AG08396 (cell line): Measurements from ENCODE around the gene PLXNB2.
"Not testable (repeated sequence)": the region's sequence is repeated elsewhere in the genome, so short reads cannot be mapped to it uniquely, and the experiment has no call there.

Experiments
- DNase-seq: peaks from one replicate; pipeline ENCODE4 v3.0.0; 2012; ENCODE audit warnings: low spot score, mixed read lengths

Gene PLXNB2

DNA sequence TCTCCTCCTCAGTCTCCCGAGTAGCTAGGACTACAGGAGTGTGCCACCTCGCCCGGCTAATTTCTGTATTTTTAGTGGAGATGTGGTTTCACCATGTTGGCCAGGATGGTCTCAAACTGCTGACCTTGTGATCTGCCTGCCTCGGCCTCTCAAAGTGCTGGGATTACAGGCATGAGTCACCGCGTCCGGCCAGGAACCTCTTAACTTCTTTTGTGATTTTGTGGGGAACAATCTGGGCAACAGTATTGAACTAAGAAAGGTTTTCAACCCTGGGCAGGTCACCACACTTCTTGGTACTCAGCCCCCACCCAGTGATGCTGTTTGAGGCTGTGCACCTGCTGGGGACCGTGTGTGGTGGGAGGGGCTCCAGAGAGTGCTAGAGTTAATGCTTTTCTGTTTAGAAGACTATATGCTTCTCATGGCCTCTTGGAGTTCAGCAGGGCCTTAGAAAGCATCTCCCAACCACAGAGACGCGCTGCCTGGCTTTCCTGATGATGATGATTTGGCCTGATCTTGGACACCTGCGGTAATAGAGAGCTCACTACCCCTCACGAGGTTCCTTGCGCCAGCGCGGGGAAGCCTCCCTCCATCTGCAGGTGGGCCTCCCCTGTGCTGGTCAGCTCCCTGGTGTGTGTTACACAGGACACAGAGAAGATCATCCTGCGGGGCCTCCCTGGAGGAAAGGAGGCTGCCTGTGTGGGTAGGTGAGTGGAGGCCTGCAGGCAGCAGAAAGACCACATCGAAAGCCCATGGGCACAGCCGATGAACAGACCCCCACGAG is 18.2 kb upstream of the PLXNB2 start:
- no peak for DNase-seq

DNA sequence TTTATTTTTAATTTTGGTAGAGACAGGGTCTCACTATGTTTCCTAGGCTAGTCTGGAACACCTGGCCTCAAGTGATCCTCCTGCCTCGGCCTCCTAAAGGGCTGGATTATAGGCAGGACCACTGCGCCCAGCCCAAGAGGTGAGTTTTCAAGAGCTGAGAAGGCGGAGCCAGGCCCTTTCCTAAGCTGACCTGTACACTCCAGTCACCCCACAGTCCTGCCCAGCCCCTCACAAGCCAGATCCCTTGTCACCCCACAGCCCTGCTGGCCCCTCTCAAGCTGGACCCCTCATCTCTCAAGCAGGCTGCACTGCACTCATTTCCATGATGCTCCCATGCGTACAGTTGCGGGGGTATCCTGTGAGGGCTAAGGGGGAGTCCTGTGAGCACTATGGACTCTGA is 16.5 kb upstream of the PLXNB2 start:
- no peak for DNase-seq

DNA sequence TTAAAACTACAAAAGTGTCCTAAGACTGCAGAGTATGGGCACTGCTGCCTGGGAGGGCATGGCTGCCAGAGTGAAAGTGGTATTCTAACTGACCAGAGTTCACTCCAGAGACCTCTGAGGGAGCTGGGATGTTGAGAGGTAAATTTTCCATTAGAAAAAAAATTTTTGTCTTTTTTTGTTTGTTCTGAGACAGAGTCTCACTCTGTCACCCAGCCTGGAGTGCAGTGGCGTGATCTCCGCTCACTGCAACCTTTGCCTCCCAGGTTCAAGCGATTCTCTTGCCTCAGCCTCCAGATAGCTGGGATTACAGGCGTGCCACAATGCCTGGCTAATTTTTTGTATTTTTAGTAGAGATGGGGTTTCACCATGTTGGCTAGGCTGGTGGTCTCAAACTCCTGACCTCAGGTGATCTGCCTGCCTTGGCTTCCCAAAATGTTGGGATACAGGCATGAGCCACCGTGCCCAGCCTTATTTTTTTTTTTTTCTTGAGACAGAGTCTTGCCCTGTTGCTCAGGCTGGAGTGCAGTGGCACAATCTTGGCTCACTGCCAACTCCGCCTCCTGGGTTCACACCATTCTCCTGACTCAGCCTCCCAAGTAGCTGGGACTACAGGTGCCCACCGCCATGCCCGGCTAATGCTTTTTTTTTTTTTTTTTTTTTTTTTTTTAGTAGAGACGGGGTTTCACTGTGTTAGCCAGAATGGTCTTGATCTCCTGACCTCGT is 15.1 kb upstream of the PLXNB2 start:
- not testable (repeated sequence) for DNase-seq

DNA sequence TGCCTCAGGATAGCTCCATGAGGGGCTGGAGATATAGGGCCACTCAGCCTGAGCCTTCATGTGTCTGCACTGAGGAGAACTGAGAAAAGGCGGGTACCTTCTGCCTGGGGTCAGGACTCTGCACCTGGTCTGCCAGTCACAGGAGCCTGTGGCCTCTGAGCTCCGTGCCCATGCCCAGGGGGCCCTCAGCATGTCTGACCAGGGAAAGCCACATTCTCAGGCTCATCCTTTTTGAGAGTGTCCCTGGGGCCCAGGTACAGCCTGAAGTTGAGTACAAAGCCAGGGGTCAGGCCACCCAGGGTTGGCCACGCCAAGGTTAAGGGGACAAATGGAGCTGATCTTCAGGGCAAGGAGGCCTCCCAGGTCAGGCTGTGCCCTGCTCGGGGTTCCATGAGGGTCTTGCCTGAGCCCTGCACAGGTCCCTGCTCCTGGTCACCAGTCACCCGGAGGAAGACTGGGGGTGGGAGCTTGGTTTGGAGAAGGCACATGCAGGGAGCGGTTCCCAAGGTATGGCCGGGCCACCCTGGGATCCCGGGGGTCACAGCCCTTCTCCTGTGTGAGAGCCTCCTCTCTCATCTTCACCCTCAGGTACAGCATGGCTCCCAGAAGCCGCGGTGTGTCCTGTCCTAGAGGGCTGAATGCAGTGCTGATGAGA is 13.4 kb upstream of the PLXNB2 start:
- no peak for DNase-seq

DNA sequence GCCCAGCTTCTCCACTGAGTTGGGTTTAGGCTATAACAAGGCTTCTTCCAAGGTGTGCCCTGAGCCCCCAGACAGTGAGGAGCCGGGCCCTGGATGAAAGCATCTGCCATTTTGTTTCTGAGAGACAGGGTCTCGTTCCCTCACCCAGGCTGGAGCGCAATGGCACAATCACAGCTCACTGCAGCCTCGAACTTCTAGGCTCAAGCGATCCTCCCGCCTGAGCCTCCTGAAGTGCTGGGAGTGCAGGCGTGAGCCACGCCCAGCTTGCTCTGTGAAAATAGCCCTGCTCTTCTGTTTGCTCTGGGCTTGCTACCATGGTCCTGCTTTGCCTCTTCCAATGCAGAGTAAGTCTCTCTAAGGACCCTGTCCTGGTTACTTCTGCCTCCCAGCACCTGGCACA is 12.7 kb upstream of the PLXNB2 start:
- no peak for DNase-seq

DNA sequence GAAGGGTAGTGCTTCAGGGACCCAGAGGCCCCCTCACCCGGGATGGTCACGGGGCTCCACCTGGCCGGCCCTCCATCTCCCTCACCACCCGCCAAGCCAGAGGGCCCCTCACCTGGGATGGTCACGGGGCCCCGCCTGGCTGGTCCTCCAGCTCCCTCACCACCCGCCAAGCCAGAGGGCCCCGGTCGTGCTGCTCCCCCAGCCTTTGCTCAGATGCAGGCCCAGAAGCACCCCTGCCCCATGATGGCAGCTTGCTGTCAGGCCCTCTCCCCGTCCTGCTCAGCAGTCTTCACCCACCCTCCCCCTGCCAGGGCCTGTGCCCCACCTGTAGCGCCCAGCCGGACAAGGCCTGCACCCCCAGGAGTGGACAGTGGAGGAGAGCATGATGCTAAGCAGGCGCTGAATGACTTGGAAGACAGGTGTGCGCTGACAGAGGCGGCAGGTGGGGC is 12.1 kb upstream of the PLXNB2 start:
- no peak for DNase-seq

DNA sequence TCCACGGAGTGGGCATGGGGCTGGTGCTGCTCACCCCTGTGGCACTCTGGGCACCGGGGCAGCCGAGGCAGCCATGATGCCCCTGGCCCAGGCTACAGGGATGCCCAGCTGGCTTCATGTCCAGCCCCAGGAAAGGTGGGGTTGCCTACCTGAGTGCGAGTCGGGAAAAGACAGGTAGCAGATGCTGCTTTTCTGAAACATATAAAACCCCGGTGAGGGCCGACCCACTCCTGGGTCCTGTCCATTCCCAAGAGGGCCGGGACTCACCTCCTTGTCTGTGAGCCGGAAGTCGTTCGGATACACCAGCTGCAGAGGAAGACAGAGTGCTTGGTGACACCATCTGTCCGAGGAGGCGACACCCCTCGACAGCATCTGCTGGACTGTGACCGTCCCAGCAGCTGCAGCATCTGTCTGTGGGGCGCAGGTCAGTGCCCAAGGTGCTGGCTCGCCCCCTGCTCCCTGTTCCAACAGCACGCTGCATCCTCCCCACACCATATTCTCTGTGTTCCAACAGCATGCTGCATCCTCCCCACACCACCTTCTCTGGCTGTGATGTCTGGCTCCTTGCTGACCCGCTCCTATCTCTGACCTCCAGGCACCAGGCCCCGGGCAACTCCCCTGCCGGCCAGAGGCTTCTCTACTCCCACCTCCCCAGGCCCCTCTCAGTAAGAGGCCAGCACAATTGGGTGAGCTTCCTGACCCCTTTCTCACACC is 11.4 kb upstream of the PLXNB2 start:
- no peak for DNase-seq

DNA sequence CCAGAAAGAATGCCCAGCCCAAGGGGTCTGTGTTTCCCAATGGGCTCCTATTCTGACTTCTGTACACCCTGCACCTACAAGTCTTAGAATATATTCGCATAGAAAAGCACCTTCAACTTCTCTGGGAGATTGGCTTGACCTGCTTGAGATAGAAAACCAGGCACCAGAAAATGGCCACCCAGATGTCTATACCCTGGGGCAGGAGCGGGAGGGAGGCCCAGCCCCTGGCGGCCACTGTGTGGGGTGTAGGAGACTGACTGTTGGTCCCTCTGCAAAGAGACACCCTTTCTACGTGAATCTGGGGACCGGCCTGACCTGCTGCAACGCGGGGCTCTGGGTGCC is 10.9 kb upstream of the PLXNB2 start:
- DNase-seq = no peak

DNA sequence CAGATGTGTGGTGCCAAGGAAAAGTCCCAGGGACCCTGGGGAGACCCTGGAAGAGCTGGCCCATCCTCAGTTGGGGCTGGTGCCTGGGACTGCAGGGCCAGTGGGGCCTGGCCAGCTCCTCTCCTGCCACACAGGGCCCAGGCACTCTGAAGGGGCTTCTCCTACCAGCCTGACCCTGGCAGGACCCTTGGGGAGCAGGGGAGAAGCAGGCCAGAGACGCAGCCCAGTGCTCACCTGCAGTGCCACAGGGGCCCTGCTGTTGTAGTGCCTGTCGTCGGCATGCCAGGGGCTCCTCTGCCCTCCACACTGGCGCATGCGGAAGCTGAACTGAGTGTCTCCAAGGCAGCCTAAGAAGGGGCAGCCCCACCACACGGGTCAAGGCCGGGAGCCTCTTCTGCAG is 10.2 kb upstream of the PLXNB2 start:
- no peak for DNase-seq

DNA sequence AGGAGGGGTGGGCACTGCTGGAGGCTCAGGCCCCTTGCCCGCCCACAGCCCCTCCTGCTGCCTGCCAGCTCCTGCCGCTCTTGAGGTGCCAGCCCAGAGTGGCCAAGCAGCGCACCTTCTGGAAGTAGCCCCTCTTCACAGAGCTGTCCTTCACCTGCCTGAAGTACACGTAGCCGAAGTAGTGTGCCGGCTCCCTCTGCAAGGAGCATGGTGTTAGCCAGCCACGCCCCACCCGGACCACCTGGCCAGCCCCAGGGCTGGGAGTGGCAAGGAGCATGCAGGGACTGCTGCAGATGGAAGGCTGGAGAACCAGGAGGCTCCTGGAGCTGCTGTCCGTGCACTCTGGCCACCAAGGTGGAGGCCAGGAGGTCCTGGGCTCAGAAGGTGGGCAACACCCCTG is 9.7 kb upstream of the PLXNB2 start:
- no peak for DNase-seq

DNA sequence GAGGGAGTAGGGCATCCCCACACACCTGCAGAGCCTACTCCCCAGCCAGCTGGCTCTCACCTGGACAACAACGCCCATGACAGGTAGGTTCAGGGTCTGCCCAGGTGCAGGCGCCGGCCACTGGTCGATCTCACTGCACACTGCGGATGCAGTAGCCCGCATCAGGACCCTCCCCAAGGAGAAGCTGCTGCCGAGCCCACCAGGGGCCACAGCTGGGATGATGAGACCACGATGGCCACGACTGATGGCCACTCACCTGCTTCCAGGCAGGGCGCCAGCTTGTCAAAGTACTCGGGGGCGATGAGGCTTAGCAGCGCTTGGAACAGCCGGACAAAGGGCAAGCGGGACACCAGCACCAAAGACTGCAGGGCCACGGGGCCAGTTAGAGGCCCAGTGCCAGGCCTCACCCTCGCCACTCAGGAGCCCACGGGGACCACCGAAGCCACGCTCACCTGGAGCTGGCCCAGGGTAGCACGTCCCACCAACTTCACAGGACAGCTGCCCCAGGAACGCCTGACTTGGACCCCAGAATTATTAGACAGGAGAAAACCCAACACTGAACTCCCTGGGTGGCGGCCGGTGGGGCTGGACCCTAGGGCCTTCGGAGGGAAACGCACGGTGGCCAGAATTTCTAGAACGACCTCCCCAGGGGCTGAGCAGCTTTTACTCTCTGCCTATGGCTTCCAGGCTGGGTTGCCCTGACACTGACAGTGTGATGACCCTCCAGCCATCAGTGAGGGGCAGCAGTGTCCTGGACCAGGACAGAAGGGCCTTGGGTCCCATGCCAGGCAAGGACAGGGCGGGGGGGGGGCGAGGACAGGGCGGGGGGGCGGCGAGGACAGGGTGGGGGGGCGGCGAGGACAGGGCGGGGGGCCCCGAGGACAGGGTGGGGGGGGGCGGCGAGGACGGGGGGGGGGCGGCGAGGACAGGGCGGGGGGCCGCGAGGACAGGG is 8.9 kb upstream of the PLXNB2 start:
- DNase-seq = no peak

DNA sequence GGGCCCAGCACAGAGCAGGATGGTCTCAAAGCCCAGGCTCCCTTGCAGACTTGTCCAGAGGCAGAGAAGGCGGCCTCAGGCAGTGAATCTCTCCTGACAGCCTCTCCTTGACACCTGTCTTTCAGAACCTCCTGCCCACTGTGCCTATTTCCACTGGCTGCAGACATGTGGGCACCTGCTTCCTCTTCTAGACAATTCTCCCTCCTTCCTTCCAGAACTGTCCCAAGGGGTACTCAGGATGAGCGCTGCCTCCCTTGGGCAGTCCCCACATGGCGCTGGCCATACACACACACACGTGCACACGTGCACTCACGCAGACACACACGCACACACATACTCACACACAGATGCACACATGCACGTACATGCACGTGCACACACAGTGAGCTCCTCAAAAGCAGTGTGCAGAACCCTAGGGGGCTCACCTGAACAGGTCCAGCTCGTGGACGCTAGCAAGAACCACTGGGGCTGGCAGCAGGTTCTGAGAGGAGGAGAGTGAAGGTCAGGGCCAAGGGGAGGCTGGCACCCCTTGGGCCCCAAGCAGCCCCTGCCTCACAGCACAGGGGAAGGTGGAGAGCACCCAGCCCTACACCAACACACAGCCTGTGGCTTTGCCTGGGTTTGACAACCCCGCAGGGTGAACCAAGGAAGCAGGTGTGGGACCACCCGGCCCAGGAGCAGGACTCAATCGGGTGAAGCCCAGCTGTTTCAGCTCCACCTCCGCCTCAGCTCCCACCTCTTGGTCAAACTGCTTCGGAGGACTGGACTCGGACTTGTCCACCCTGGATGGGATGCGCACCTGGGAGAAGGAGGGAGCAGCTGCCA is 8.1 kb upstream of the PLXNB2 start:
- no peak for DNase-seq

DNA sequence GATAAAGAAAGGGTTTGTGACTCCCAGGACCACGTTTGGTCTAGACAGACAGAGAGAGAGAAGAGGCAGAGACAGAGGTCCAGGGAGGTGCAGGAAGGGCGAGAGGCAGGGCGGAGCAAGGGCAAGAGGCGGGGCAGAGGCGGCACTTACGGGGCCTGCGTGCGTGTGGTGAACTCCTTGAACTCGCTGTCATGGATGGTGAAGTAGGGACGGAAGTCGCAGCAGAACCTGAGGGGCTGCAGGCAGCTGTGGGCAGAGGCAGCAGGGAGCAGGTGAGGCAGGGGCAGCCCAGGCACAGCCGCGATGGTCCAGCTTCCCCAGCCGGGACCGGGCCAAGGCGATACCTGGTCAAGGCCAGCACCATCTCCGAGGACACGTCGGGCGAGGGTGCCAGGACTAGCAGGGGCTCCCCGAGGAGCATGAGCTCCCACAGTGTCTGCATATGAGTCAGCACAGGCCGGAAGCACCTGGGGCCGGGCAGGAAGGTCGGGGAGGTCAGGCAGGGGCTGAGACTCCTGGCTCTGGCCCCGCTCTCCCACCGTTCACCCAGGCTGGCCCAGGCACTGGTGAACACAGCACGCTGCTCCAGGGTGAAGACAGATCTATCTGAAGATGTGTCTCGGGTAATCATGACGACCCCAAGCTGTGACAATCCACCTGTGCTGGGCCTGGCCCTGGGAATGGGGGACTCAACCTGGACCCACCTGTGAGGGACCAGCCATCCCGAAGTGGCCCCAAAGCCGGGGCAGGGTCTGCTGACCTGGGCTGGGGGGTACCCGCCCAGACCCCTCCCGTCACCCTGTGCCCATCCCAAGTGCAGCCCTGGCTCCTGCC is 7.2 kb upstream of the PLXNB2 start:
- DNase-seq = no peak

DNA sequence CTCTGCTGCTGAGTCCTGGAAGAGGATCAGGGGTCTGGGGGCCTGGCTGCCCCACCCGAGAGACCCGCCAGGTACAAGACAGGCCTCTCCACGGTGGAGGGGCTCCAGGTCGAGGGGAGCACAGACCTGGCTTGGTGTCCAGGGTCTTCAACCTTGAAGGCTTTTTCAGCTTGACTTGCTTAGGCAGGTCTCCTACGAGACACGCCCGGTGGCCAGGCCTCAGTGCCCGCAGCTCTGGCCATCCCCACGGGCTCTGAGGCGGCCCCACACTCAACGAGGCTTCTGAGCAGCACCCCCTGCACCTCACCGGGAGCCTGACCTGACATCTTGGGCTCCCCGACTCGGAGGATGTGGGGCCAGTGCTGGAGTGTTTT is 6.6 kb upstream of the PLXNB2 start:
- no peak for DNase-seq

DNA sequence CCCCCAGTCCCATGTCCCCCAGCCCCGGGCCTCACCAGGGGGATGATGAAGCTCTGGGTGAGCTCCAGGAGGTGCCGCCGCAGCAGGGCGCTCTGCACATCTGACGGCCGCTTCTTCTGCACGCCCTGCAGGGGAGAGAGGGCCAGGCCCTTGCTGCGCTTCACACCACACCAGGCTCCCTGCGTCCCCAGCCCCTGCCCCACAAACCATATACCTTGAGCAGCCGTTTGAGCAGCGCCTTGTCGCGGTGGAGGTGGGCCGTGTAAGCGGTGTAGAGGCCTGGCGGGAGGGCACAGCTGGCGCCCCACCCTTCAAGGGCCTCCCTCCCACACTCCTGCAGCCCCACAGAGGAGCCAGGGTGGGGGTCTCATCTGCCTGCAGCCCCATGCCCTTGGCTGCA is 6.2 kb upstream of the PLXNB2 start:
- no peak for DNase-seq

DNA sequence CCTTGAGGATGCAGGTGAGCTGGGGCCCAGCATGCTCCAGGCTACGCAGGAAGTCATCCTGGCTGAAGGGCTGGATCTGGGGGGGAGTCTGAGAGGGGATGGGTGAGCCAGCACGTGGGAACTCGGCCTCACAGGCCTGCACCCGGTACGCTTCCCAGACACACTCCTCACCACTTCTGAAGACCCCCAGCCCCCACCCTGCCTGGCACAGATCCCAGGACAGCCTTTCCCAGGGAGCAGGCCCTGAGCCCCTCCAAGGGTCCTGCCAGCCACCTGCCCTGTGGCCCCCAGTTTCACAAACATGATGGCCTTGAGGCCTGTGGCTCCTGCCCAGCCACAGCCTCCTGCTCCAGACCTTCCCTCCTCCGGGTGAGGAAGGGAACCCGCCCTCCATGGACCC is 5.6 kb upstream of the PLXNB2 start:
- DNase-seq = no peak

DNA sequence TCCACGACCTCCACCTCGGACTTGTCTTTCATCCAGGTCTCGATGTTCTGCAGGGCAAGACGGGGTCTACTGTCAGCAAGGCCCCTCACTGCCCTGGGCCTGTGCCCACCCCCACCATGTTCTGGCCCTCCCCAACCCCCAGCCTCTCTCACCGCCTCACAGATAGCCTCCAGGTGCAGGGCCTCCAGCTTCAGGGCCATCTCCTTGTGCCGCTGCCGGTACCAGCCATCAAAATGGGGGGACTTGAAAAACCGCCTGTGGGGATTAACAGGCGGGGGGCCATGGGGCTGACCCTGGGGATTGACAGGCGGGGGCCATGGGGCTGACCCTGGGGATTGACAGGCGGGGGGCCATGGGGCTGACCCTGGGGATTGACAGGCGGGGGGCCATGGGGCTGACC is 4.9 kb upstream of the PLXNB2 start:
- no peak for DNase-seq

DNA sequence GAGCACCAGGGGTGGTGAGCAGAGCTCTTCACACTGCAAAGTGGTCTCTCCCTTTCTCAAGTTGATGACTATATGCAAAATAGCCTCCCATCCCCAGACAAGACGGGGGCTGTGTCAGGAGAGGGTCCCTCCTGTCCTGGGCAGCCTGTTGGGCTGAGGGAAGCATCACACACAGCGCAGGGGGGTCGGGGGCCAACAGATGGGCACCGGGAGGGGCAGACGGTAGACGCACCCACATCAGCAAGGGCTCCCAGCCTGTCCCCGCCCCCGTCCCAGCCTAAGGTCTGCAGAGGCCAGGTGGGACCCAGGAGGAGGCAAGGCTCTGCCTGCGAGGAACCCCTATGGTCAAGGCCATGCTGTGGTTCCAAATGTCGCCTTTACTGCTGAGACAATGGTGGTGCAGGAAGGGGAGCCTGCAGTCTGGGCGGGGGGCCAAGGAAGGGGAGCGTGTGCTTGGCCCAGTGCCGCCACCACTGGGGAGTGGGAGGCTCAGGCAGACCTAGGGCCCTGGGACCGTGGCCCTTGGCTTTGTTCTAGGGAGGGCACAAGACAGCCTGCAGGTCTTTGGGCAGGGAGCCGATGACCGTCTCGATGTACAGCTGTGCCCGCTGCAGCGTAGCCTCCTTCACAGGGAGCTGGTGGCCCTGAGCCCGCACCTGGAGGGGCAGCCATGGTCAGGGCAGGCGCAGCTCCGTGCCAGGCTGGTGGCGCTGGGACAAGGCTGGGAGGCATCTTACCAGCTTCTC is 4.3 kb upstream of the PLXNB2 start:
- DNase-seq = no peak

DNA sequence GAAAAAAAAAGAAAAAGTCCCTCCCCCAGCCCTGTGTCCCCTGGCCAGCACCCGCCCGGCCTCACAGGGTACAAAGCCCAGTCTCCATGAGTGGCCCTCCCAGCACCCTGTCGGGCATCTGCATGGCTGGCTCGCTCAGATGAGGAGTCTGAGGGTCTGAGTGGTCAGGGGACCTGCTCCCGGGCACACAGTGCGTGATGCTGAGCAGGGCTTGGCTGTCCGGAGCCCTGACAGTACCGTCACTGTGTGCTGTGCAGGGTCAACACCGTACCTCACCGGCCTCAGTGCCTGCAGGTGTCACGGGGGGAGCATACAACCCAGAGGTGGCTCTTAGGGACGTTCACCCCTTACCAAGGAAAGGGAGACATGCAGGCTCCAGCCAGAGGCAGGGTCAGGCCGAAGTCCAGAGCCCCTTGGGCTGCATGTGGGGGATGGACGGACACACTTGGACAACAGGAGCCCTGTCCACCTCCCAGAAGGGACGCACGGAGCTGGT is 3.6 kb upstream of the PLXNB2 start:
- DNase-seq = no peak
